Measurements from ENCODE around the gene MFSD1. TPM values are rescaled to one million over a fixed set of nuclear protein-coding genes. Genes with fewer than 3 reads are reported as not detected.

Gene MFSD1
- polyA plus RNA-seq, 3 donors = 110 to 262 (median 225) TPM

- no peak overlapping the region for H3K4me2 ChIP-seq (replicated peaks; ENCODE audit: extremely low read depth, low read length, poor library complexity, severe bottlenecking)
- H3K27ac ChIP-seq (ENCODE audit: low read depth in 1 of 2, low read length in 2 of 2) = no peak overlapping the region
- 88% methylated on average over 1 of the region's 3 CpGs for WGBS (ENCODE audit: insufficient coverage)
- H4K20me1 ChIP-seq (ENCODE audit: insufficient read depth, low read length) = no peaks in the 10 kb centered on the region
- H3K36me3 ChIP-seq (replicated peaks in 1 of 2; ENCODE audit: control insufficient read depth in 1 of 2, insufficient read depth in 2 of 2, low read length in 2 of 2) = no peaks in the 10 kb centered on the region
- Mint-ChIP-seq H3K27me3 (ENCODE audit: low read depth in 3 of 3) (peaks cover 0 to 4% (median 3%) of the 10 kb centered on the region in 3 donors), H3K4me3 (no peak overlapping the region), H3K4me1 (no peaks in the 10 kb centered on the region), H3K9me3 (no peaks in the 10 kb centered on the region), H3K27ac (no peak overlapping the region), H3K36me3 (no peaks in the 10 kb centered on the region)
- intact Hi-C loops (cut with micrococcal nuclease) = loop anchor here in 1 of 2 donors (5.0 kb wide), 1 partner anchor 414 kb away; no protein-coding TSS in a partner anchor
- TF ChIP-seq CTCF (IDR thresholded peaks at IDR 0.05) = no peak
- no peak for DNase-seq
- H3K9ac ChIP-seq (ENCODE audit: insufficient read depth, low read length, poor library complexity, severe bottlenecking) = no peak overlapping the region
- H3K4me1 ChIP-seq (ENCODE audit: control insufficient read depth in 1 of 2, insufficient read depth in 2 of 2, low read length in 2 of 2) = no peaks in the 10 kb centered on the region
- no peaks in the 10 kb centered on the region for H3K9me3 ChIP-seq (replicated peaks in 1 of 2; ENCODE audit: control insufficient read depth in 1 of 2, insufficient read depth in 1 of 2, low read length in 2 of 2)
- no peak overlapping the region for H2AFZ ChIP-seq (ENCODE audit: insufficient read depth, low read depth, low read length, poor library complexity, severe bottlenecking)
- H3K79me2 ChIP-seq (ENCODE audit: insufficient read depth, low read length) = no peaks in the 10 kb centered on the region
- H3K4me3 ChIP-seq (replicated peaks in 1 of 3; ENCODE audit: low read depth in 2 of 3, low read length in 3 of 3) = no peak overlapping the region
- H3K27me3 ChIP-seq (ENCODE audit: control insufficient read depth in 2 of 2, insufficient read depth in 2 of 2, low read length in 2 of 2) = no peaks in the 10 kb centered on the region
Observed at GRCh38 chr3:158847885-158848284, 46.0 kb downstream of the MFSD1 start.

GRCh38 chr3:158849757-158850156 lies 47.9 kb downstream of the MFSD1 start:
- H4K20me1 ChIP-seq (ENCODE audit: insufficient read depth, low read length) = no peaks in the 10 kb centered on the region
- peaks cover 0 to 5% (median 2%) of the 10 kb centered on the region in 3 donors for H3K27me3 Mint-ChIP-seq (ENCODE audit: low read depth in 3 of 3)
- H3K27me3 ChIP-seq (ENCODE audit: control insufficient read depth in 2 of 2, insufficient read depth in 2 of 2, low read length in 2 of 2) = no peaks in the 10 kb centered on the region
- no peaks in the 10 kb centered on the region for H3K4me1 ChIP-seq (ENCODE audit: control insufficient read depth in 1 of 2, insufficient read depth in 2 of 2, low read length in 2 of 2)
- H3K9ac ChIP-seq (ENCODE audit: insufficient read depth, low read length, poor library complexity, severe bottlenecking) = no peak overlapping the region
- H3K36me3 Mint-ChIP-seq = no peaks in the 10 kb centered on the region
- H3K79me2 ChIP-seq (ENCODE audit: insufficient read depth, low read length) = no peaks in the 10 kb centered on the region
- peaks cover 0 to 2% (median 0%) of the 10 kb centered on the region in 7 donors for H3K9me3 Mint-ChIP-seq
- H3K4me2 ChIP-seq (replicated peaks; ENCODE audit: extremely low read depth, low read length, poor library complexity, severe bottlenecking) = no peak overlapping the region
- no CpG with 5 or more reads among the region's 3 CpGs for WGBS (ENCODE audit: insufficient coverage)
- no peaks in the 10 kb centered on the region for H3K4me1 Mint-ChIP-seq
- H3K27ac ChIP-seq (ENCODE audit: low read depth in 1 of 2, low read length in 2 of 2) = no peak overlapping the region
- no peak for DNase-seq
- H3K9me3 ChIP-seq (replicated peaks in 1 of 2; ENCODE audit: control insufficient read depth in 1 of 2, insufficient read depth in 1 of 2, low read length in 2 of 2) = no peaks in the 10 kb centered on the region
- no peaks in the 10 kb centered on the region for H3K36me3 ChIP-seq (replicated peaks in 1 of 2; ENCODE audit: control insufficient read depth in 1 of 2, insufficient read depth in 2 of 2, low read length in 2 of 2)
- intact Hi-C loops (cut with micrococcal nuclease) = loop anchor here in 1 of 2 donors (5.0 kb wide), 1 partner anchor 413 kb away; no protein-coding TSS in a partner anchor
- no peak overlapping the region for H2AFZ ChIP-seq (ENCODE audit: insufficient read depth, low read depth, low read length, poor library complexity, severe bottlenecking)
- no peak overlapping the region for H3K27ac Mint-ChIP-seq
- no peak for TF ChIP-seq CTCF (IDR thresholded peaks at IDR 0.05)
- no peak overlapping the region for H3K4me3 Mint-ChIP-seq
- no peak overlapping the region for H3K4me3 ChIP-seq (replicated peaks in 1 of 3; ENCODE audit: low read depth in 2 of 3, low read length in 3 of 3)
